AG10803 (cell line): ENCODE data around the gene FOXP2.
"Not testable (repeated sequence)": the region's sequence is repeated elsewhere in the genome, so short reads cannot be mapped to it uniquely, and the experiment has no call there.

Experiments
- DNase-seq: peaks from one replicate; pipeline ENCODE4 v3.0.0; 2010; ENCODE audit warnings: low read depth
- H3K4me3 ChIP-seq: 2 replicates; pipeline ENCODE4 v1.5.1; 2011; ENCODE audit warnings: mild to moderate bottlenecking, low read length, control low read depth
- TF ChIP-seq, protein P1 (sequence below): conservative IDR thresholded peaks from 2 replicates; pipeline ENCODE4 v1.5.1; 2011; ENCODE audit warnings: mild to moderate bottlenecking, low read length, control low read depth, inconsistent platforms

FOXP2 gene

DNA sequence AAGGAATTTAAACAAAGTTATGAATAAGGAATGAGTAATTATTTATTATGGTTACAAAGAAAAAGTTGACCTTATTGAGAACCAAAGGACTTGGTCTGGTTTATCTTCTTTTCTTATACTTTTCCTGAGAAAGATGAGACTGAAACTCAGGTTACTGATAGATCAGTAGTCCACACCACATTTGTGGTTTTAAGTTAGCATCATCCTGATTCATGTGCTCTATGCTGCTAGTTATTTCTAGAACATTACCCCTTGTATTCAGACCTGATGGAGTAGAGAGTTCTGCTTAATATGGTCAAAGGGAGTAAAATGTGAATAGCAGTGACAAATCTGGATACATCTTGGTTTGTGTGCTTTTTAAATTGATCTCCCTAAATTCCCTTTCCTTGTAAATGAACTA, 63.8 kb downstream of the FOXP2 start:
- TF ChIP-seq, protein P1, sequence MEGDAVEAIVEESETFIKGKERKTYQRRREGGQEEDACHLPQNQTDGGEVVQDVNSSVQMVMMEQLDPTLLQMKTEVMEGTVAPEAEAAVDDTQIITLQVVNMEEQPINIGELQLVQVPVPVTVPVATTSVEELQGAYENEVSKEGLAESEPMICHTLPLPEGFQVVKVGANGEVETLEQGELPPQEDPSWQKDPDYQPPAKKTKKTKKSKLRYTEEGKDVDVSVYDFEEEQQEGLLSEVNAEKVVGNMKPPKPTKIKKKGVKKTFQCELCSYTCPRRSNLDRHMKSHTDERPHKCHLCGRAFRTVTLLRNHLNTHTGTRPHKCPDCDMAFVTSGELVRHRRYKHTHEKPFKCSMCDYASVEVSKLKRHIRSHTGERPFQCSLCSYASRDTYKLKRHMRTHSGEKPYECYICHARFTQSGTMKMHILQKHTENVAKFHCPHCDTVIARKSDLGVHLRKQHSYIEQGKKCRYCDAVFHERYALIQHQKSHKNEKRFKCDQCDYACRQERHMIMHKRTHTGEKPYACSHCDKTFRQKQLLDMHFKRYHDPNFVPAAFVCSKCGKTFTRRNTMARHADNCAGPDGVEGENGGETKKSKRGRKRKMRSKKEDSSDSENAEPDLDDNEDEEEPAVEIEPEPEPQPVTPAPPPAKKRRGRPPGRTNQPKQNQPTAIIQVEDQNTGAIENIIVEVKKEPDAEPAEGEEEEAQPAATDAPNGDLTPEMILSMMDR = no peak
- no peak overlapping the region for H3K4me3 ChIP-seq

DNA sequence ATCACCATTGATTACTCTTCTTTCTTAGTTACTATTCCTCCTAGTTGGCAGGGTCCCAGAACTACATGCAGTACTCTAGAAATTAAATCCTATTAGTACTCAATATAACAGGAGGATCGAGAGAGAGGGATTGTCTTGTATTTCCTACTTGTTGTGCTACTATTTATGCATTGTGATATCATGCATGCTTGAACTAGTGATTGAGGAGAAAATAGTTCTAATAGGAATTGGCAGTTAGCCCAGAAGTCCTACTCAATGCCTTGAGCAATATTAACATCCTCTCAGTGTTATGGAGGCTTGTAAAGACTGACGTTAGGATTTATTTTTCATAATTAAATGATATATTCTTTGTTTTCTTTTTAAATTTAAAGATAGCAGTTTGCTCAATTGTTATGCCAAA, 67.4 kb downstream of the FOXP2 start:
- no peak overlapping the region for H3K4me3 ChIP-seq
- DNase-seq = peak; percentile 17
- TF ChIP-seq, protein P1 = no peak

More for the DNA sequence above, 63.8 kb downstream of the FOXP2 start:
- no peak for DNase-seq

DNA sequence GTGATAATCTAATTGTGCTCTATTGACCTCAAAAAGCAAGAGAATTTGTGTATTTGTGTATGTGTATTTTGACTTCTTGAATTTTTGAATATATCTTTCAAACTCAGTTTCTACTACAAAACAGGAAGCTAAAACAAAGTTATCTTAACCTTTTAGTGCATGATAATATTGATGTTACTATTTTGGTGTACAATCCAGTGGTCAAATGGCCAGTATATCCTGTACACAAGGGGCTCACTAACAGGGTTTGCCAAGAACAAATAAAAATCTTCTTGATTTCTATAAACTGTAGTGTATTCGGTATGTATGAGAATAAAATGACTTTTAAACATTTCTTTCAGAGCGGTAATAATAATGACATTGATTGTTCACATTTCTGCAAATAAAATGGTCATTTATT, 69.6 kb downstream of the FOXP2 start:
- DNase-seq = no peak
- no peak overlapping the region for H3K4me3 ChIP-seq
- TF ChIP-seq, protein P1 = no peak

DNA sequence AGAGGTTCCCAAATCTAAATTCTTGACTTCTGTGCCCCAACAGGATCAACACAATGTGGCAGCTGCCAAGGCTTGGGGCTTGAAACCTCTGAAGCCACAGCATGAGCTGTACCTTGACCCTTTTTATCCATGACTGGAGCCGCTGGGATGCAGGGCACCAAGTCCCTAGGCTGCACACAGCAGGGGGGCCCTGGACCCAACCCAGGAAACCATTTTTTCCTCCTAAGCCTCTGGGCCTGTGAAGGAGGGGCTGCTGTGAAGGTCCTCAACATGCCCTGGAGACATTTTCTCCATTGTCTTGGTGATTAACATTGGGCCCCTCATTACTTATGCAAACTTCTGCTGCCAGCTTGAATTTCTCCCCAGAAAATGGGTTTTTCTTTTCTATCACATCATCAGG, 72.6 kb downstream of the FOXP2 start:
- no peak for DNase-seq
- TF ChIP-seq, protein P1 = no peak
- H3K4me3 ChIP-seq = no peak overlapping the region

DNA sequence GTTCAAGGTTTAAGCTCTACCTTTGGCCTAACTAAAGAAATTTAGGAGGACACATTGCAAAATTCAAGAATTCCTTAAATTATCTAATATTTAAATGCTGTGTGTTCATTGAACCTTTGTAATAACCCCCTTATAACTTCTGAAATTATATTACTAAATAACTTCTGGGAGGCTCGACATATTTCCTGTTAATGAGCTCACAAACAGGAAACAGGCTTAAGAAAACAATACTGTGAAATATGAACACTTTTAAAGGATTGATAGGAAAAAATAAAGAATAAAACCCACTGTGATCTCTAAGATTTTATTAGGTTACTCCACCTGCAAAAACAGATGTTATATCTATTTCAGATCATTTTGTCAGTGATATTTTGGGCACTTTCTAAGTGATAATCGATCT, 74.1 kb downstream of the FOXP2 start:
- H3K4me3 ChIP-seq = no peak overlapping the region
- DNase-seq = no peak
- TF ChIP-seq, protein P1 = no peak

DNA sequence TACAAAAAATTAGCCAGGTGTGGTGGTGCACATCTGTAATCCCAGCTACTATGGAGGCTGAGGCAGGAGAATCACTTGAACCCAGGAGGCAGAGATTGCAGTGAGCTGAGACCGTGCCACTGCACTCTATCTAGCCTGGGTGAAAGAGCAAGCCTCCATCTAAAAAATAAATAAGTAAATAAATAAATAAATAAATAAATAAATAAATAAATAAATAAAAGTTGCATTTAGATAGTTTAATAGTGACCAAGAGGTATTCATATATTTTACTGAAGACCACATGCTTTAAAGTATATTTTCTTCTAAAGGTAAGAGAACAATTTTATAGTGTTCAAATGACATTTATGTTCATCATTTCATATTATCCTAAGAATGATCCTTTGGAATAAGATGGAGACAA, 82.9 kb downstream of the FOXP2 start:
- H3K4me3 ChIP-seq, DNase-seq: not testable (repeated sequence)

DNA sequence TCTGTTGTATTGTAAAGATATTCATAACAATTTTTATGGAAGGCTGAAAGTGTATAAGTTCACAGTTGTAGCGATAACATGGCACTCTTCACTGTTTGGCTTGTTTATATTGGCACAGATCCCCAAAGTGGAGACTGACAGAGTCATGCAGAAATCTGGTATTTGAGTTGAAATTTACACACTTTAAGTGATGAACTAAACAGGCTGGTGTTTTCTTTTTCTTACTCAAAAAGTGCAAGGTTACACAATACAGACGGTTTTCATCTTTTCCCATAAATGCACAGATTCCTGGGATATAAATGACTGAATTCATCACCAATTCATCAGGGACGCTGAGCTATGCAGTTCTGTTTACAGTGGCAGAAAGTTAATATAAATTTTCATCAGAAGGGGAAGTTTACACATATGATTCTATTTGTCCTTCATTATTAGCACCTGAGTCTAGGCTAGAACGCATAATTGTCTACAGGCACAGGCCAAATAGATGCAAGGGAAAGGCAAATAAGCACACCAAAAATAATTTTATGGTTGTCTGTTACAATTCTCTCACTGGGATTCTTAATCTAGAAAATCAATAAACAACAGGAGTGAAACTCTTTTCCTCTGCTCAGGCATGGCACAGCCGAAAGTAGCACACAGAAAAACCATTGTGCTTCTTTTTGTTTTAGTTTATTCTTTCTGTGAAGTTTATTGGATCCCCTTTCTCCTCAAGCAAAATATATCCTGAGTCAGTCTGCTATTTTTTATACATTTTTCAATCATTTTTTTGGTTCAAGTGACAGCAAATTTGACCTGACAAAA, 88.0 kb downstream of the FOXP2 start:
- H3K4me3 ChIP-seq = no peak overlapping the region
- DNase-seq = peak; percentile 21
- TF ChIP-seq, protein P1 = no peak

DNA sequence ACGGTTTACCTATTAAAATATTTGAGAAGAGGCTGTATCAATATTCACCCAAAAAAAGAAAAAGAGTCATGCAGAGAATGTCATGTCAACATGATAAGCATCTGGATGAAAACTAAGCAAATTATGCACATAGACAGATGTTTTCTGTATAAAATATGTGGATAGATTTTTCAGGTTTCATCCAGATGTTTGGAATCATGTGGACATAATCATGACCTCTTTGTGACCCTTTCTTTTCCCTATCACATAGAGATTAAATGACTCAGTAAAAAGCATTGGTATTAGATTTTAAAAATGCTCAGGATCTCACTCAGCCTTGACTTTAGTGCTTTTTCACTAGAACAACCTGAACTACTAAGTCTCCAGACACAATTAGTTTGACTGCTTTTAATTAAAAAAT, 90.0 kb downstream of the FOXP2 start:
- TF ChIP-seq, protein P1 = no peak
- peak; percentile 8 for DNase-seq
- H3K4me3 ChIP-seq = no peak overlapping the region
